ENCODE measurements around the gene SLC9A2. TPM values are rescaled to one million over a fixed set of nuclear protein-coding genes. Genes with fewer than 3 reads are reported as not detected.

Gene SLC9A2
- total and polyA plus RNA-seq, 2 donors (not counting 1 experiment from before 2014, with no cell fraction given) = not detected

DNA sequence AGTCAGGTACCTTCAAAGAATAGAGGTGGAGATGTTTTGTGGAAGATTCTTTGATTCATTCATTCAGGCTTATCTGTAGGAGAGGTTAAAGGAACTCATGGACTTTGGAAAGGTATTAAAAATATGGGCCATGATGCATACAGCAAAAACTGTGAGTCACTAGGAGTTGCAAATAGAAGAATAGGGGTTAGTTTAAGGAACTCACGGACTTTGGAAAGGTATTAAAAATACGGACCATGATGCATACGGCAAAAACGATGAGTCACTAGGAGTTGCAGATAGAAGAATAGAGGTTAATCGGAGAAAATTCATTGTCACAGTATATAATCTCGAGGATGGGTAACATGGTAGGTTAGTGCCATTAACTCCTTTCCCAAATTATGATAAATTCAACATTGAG is 41.2 kb downstream of the SLC9A2 start:
- H3K4me1 Mint-ChIP-seq = no peaks in the 10 kb centered on the region
- Histone ChIP-seq H3K4me3 (ENCODE audit: control extremely low read depth in 1 of 5, extremely low read depth in 1 of 5, insufficient read depth in 1 of 5, low read depth in 2 of 5, low read length in 4 of 5) (no peak overlapping the region), H3K36me3 (replicated peaks in 1 of 2; ENCODE audit: control extremely low read depth in 1 of 2, control insufficient read depth in 1 of 2, extremely low read depth in 1 of 2, insufficient read depth in 2 of 2, low read length in 1 of 2) (no peaks in the 10 kb centered on the region), H3K4me2 (replicated peaks; ENCODE audit: low read depth, low read length, poor library complexity, severe bottlenecking) (no peak overlapping the region), H3K27me3 (replicated peaks in 1 of 4; ENCODE audit: control extremely low read depth in 1 of 4, control insufficient read depth in 3 of 4, insufficient read depth in 4 of 4, low read length in 3 of 4) (peaks cover 0 to 7% (median 0%) of the 10 kb centered on the region in 4 experiments), H3K4me1 (ENCODE audit: control insufficient read depth in 2 of 2, insufficient read depth in 2 of 2, low read length in 2 of 2) (no peaks in the 10 kb centered on the region), H4K20me1 (ENCODE audit: control insufficient read depth, insufficient read depth, low read length, poor library complexity, severe bottlenecking) (no peaks in the 10 kb centered on the region), H3K9ac (ENCODE audit: low read length) (no peak overlapping the region), H2AFZ (ENCODE audit: insufficient read depth, low read depth, low read length, poor library complexity, severe bottlenecking) (no peak overlapping the region), H3K9me3 (ENCODE audit: control extremely low read depth in 1 of 3, control insufficient read depth in 2 of 3, insufficient read depth in 1 of 3, low read length in 2 of 3) (no peaks in the 10 kb centered on the region), H3K79me2 (ENCODE audit: control insufficient read depth, insufficient read depth, low read length) (no peaks in the 10 kb centered on the region), H3K27ac (ENCODE audit: low read length in 2 of 2) (no peak overlapping the region)
- H3K27ac Mint-ChIP-seq = no peak overlapping the region
- H3K4me3 Mint-ChIP-seq = no peak overlapping the region
- TF ChIP-seq, protein P1, sequence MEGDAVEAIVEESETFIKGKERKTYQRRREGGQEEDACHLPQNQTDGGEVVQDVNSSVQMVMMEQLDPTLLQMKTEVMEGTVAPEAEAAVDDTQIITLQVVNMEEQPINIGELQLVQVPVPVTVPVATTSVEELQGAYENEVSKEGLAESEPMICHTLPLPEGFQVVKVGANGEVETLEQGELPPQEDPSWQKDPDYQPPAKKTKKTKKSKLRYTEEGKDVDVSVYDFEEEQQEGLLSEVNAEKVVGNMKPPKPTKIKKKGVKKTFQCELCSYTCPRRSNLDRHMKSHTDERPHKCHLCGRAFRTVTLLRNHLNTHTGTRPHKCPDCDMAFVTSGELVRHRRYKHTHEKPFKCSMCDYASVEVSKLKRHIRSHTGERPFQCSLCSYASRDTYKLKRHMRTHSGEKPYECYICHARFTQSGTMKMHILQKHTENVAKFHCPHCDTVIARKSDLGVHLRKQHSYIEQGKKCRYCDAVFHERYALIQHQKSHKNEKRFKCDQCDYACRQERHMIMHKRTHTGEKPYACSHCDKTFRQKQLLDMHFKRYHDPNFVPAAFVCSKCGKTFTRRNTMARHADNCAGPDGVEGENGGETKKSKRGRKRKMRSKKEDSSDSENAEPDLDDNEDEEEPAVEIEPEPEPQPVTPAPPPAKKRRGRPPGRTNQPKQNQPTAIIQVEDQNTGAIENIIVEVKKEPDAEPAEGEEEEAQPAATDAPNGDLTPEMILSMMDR (IDR thresholded peaks at IDR 0.05) = no peak
- TF ChIP-seq EZH2 (IDR thresholded peaks at IDR 0.05; ENCODE audit: borderline replicate concordance, insufficient read depth, low read depth, low read length, poor library complexity, severe bottlenecking) = no peak
- WGBS (ENCODE audit: insufficient coverage) = 88% methylated on average over 2 of the region's 6 CpGs
- ChIA-PET POLR2A (no interaction called here), CTCF (no interaction called here)
- peaks cover 11% of the 10 kb centered on the region for H3K27me3 Mint-ChIP-seq
- DNase-seq (no peak), ATAC-seq (ENCODE audit: low read depth) (no peak)
- no peaks in the 10 kb centered on the region for H3K9me3 Mint-ChIP-seq (ENCODE audit: insufficient read depth)
- intact Hi-C loops (cut with micrococcal nuclease) = no loop called here

DNA sequence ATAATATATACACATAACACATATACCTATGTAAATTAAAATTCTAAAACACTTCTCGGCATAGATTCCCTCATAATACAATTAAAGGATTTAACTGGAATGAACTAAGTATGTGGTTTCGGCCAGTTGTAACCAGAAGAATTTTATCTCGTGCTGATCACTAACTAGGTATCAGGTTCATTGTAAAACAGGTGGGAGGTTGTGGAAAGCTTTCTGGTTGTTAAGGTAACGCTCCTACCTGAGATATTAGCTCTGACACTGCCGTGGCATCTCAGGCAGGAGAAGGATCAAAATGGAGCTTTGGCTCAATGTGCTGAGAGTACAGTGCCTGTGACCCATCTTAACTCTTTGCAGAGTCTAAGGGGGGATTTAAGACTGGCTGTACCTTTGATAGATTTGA is 42.5 kb downstream of the SLC9A2 start:
- WGBS (ENCODE audit: insufficient coverage) = 93% methylated on average over 4 of the region's 5 CpGs
- ChIA-PET POLR2A (no interaction called here), CTCF (no interaction called here)
- Histone ChIP-seq H3K4me1 (ENCODE audit: control insufficient read depth in 2 of 2, insufficient read depth in 2 of 2, low read length in 2 of 2) (no peaks in the 10 kb centered on the region), H3K9me3 (ENCODE audit: control extremely low read depth in 1 of 3, control insufficient read depth in 2 of 3, insufficient read depth in 1 of 3, low read length in 2 of 3) (no peaks in the 10 kb centered on the region), H3K27me3 (replicated peaks in 1 of 4; ENCODE audit: control extremely low read depth in 1 of 4, control insufficient read depth in 3 of 4, insufficient read depth in 4 of 4, low read length in 3 of 4) (peaks cover 0 to 7% (median 0%) of the 10 kb centered on the region in 4 experiments), H3K79me2 (ENCODE audit: control insufficient read depth, insufficient read depth, low read length) (no peaks in the 10 kb centered on the region), H3K4me2 (replicated peaks; ENCODE audit: low read depth, low read length, poor library complexity, severe bottlenecking) (no peak overlapping the region), H3K9ac (ENCODE audit: low read length) (no peak overlapping the region), H3K36me3 (replicated peaks in 1 of 2; ENCODE audit: control extremely low read depth in 1 of 2, control insufficient read depth in 1 of 2, extremely low read depth in 1 of 2, insufficient read depth in 2 of 2, low read length in 1 of 2) (no peaks in the 10 kb centered on the region), H3K27ac (ENCODE audit: low read length in 2 of 2) (no peak overlapping the region), H3K4me3 (ENCODE audit: control extremely low read depth in 1 of 5, extremely low read depth in 1 of 5, insufficient read depth in 1 of 5, low read depth in 2 of 5, low read length in 4 of 5) (no peak overlapping the region), H4K20me1 (ENCODE audit: control insufficient read depth, insufficient read depth, low read length, poor library complexity, severe bottlenecking) (no peaks in the 10 kb centered on the region), H2AFZ (ENCODE audit: insufficient read depth, low read depth, low read length, poor library complexity, severe bottlenecking) (no peak overlapping the region)
- TF ChIP-seq EZH2 (IDR thresholded peaks at IDR 0.05; ENCODE audit: borderline replicate concordance, insufficient read depth, low read depth, low read length, poor library complexity, severe bottlenecking) = no peak
- DNase-seq (no peak), ATAC-seq (ENCODE audit: low read depth) (no peak)
- intact Hi-C loops (cut with micrococcal nuclease) = no loop called here
- no peak overlapping the region for H3K27ac Mint-ChIP-seq
- H3K27me3 Mint-ChIP-seq = peaks cover 11% of the 10 kb centered on the region
- H3K4me1 Mint-ChIP-seq = no peaks in the 10 kb centered on the region
- H3K4me3 Mint-ChIP-seq = no peak overlapping the region
- no peaks in the 10 kb centered on the region for H3K9me3 Mint-ChIP-seq (ENCODE audit: insufficient read depth)

Data from B cell (primary cell).